Ectodermal cell (in vitro differentiated cells): Measurements from ENCODE around the gene C1QTNF2.

ENCODE experiments used
- H3K27ac ChIP-seq: 2 replicates; pipeline ENCODE4 v1.7.0; 2013; ENCODE audit warnings: mild to moderate bottlenecking, low read depth, low read length; ENCODE audit not compliant: insufficient read depth, poor library complexity, severe bottlenecking
- H3K27me3 ChIP-seq: 2 replicates; pipeline ENCODE4 v1.7.0; 2013; ENCODE audit warnings: mild to moderate bottlenecking, low read length; ENCODE audit not compliant: insufficient read depth, control insufficient read depth, poor library complexity, severe bottlenecking
- H3K36me3 ChIP-seq: one replicate; pipeline ENCODE4 v1.7.0; 2013; ENCODE audit warnings: low read length; ENCODE audit not compliant: control insufficient read depth, insufficient read depth
- H3K4me1 ChIP-seq: one replicate; pipeline ENCODE4 v1.7.0; 2013; ENCODE audit warnings: low read length; ENCODE audit not compliant: control insufficient read depth, insufficient read depth
- H3K4me3 ChIP-seq: 2 replicates; pipeline ENCODE4 v1.7.0; 2013; ENCODE audit warnings: low read depth, low read length, control low read depth; ENCODE audit not compliant: insufficient read depth
- H3K9me3 ChIP-seq: 2 replicates; pipeline ENCODE4 v1.7.0; 2013; ENCODE audit warnings: mild to moderate bottlenecking, low read length, moderate library complexity; ENCODE audit not compliant: control insufficient read depth
- WGBS, 2 experiments: methylation state at CpG; one replicate each; pipeline ENCODE4 v1.1.7; 2013; ENCODE audit warnings: missing lambda C conversion rate in 2 of 2; 5-methylcytosine and 5-hydroxymethylcytosine counted together

C1QTNF2 gene

DNA sequence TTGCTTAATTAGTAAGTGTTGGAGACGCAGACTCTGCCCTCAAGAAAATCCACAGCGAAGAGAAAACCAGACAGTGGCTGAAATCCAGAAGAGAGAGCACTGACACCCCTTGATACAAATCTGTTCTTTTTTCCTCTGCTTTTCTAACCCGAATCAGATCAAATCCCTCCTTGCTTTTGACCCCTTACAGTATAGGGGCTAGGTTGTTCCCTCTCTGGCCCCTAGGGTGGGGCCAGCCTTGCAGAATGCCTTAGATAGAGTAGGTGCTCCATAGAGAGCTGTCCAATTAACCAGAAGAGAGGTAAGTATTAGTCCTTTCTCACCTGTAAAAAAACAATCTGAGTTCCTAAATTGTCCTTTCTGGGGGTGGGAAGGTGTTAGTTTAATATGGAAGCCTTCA, 10.1 kb downstream of the C1QTNF2 start:
- Histone ChIP-seq H3K4me1 (peaks cover 15% of the 10 kb centered on the region), H3K9me3 (no peaks in the 10 kb centered on the region), H3K27me3 (no peaks in the 10 kb centered on the region), H3K36me3 (no peaks in the 10 kb centered on the region), H3K27ac (no peak overlapping the region), H3K4me3 (no peak overlapping the region)
- 84 to 90% methylated on average over 3 of the region's 3 CpGs for WGBS, 2 experiments

DNA sequence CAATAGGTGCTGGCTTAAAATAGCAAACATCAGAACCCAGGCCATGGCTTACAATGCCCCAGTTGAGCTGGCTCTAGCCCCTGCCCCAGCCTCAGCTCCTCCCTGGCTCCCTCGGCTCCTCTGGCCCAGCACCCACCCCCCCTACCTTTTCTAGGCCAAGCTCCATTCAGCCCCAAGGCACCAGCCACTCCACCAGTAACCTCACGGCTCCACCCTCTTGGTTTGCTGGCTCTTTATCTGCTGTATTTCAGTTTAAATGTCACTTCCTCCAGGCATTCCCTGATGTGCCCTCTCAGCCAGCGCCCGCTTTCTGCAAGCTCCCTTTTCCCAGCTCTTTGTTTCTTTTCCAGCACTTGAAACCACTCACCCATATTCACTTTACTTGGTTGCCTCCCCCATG, 10.6 kb downstream of the C1QTNF2 start:
- Histone ChIP-seq H3K36me3 (no peaks in the 10 kb centered on the region), H3K4me3 (no peak overlapping the region), H3K4me1 (peaks cover 15% of the 10 kb centered on the region), H3K9me3 (no peaks in the 10 kb centered on the region), H3K27me3 (no peaks in the 10 kb centered on the region), H3K27ac (no peak overlapping the region)
- 71% methylated on average over 4 of the region's 4 CpGs for WGBS, 2 experiments

DNA sequence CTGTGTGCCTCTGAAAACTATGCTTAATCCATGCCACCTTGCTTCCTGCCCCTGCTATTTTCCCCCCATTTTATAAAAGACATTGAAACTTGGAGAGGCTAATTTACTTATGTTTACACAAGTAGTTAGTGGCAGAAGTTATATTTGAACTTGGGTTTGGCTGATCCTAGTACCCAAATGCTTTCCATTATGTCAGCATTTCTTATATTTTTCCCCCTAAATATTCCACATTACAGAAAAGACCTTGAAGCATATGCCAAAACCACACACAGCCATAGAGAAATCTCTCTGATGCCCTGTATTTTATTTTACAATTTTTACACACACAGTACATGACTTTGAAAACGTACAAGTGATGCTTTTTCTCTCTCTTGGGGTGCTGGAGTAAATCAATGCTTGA, 11.2 kb downstream of the C1QTNF2 start:
- H3K9me3 ChIP-seq: no peaks in the 10 kb centered on the region
- no peaks in the 10 kb centered on the region for H3K36me3 ChIP-seq
- no peaks in the 10 kb centered on the region for H3K27me3 ChIP-seq
- H3K27ac ChIP-seq: no peak overlapping the region
- H3K4me3 ChIP-seq: no peak overlapping the region
- 54 to 61% methylated on average over 1 of the region's 1 CpG for WGBS, 2 experiments
- H3K4me1 ChIP-seq: peaks cover 15% of the 10 kb centered on the region

DNA sequence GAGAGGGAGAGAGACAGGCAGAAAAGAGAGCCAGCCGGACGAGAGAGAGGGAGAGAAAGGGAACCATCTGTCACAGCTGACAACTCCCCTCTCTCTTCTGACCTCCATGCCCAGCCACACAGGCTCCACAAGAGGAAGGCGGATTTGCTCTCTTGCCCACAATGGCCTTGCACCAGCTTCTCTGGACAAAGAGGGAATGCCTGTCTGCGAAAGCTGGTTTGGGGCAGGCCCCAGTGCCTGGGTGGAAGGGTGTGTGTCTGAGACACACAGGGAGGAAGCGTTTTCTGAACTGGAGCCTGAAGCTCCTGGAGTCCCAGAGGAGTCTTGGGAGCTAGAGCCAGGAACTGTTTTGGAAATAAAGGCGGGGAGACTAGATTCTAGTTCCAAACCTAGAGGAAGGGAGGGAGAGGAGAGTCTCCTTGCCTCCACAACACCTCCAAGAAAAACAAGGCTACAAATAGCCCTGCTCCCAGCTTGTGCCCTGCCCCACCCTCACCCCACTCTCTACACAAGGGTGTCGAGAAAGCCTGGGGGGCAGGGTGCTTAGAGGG, 12.5 kb downstream of the C1QTNF2 start:
- Histone ChIP-seq H3K36me3 (no peaks in the 10 kb centered on the region), H3K27me3 (no peaks in the 10 kb centered on the region), H3K4me1 (peaks cover 8% of the 10 kb centered on the region), H3K9me3 (no peaks in the 10 kb centered on the region), H3K4me3 (no peak overlapping the region), H3K27ac (no peak overlapping the region)
- WGBS, 2 experiments: 84 to 87% methylated on average over 7 of the region's 7 CpGs

DNA sequence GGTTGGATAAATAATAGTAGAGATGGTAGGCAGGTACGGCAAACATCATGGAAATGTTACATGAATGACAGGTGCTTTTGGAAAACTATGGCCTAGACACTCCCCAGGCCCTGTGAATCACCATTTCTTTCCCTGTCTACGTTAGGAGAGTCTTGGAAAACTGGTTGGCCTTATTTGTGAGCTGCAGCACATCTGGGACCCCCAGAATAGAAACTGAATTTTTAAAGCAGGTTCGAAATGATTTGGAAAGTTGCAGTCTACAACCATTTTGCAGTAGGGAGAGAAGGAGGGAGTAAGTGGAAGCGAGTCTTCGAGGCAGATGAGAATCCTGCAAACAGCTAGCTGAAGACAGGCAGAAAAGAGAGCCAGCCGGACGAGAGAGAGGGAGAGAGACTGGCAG, 13.0 kb downstream of the C1QTNF2 start:
- peaks cover 6% of the 10 kb centered on the region for H3K4me1 ChIP-seq
- H3K27me3 ChIP-seq: no peaks in the 10 kb centered on the region
- no peaks in the 10 kb centered on the region for H3K36me3 ChIP-seq
- no peak overlapping the region for H3K27ac ChIP-seq
- no peak overlapping the region for H3K4me3 ChIP-seq
- WGBS, 2 experiments: 89 to 93% methylated on average over 7 of the region's 7 CpGs
- H3K9me3 ChIP-seq: no peaks in the 10 kb centered on the region

DNA sequence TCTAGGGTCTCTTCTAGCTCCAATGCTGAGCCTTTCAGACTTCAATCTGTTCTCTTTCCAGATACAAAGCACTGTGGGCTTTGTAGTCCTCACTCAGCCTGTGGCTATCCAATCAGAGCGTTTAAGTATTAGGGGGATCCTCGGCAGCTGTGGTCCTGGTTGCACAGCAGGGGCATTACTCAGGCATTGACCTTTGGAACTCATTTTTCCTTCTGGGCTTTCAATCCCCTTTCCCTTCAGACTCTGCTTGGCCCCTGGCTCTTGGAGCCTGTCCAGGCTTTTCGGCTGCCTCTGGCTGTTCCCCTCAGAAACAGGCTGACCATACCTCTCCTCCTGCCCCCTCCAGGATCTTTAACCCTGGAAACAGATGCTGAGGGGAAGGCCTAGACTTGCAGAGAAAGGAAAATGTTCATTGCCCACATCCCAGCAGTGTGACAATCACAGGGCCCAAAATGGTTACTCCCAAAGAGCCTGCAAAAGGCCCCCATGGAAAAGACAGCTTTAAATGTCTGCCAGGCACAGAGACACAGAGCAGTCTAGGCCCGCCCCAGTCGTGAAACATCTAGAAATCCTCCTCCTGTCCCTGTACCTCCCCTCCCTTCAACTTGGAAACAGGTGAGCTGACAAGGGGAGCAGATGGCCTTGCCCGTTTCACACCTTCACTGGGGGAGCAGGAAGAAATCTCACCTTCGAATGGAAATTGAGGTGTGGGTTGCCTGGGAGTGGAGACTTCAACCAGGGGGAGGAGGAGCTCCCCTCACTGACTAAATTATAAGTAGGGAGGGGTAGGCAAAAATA, 13.7 kb downstream of the C1QTNF2 start:
- Histone ChIP-seq H3K27ac (no peak overlapping the region), H3K9me3 (no peaks in the 10 kb centered on the region), H3K36me3 (no peaks in the 10 kb centered on the region), H3K4me1 (peaks cover 6% of the 10 kb centered on the region), H3K4me3 (no peak overlapping the region), H3K27me3 (no peaks in the 10 kb centered on the region)
- WGBS, 2 experiments: 81 to 84% methylated on average over 7 of the region's 7 CpGs

DNA sequence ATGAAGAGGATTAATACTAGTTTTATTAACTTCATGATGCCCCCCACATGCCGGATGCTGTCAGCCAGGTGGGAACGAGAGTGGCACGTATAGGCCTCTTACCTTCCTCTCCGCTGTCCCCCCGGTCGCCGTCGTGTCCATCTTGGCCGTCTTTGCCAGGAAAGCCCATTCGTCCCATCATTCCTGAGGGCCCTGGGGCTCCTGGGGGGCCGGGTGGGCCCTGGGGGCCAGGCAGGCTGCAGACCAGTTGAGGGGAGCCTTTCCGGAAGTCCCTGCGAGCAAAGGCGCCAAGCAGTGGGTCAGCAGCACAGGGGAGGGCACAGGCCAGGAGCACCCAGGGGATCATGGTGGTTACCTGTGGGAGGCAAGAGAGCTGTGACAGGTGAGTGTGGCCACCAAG, 15.8 kb downstream of the C1QTNF2 start:
- H3K27me3 ChIP-seq: no peaks in the 10 kb centered on the region
- no peaks in the 10 kb centered on the region for H3K9me3 ChIP-seq
- H3K4me3 ChIP-seq: no peak overlapping the region
- H3K36me3 ChIP-seq: no peaks in the 10 kb centered on the region
- 95% methylated on average over 14 of the region's 14 CpGs for WGBS, 2 experiments
- H3K27ac ChIP-seq: no peak overlapping the region
- H3K4me1 ChIP-seq: peaks cover 6% of the 10 kb centered on the region

DNA sequence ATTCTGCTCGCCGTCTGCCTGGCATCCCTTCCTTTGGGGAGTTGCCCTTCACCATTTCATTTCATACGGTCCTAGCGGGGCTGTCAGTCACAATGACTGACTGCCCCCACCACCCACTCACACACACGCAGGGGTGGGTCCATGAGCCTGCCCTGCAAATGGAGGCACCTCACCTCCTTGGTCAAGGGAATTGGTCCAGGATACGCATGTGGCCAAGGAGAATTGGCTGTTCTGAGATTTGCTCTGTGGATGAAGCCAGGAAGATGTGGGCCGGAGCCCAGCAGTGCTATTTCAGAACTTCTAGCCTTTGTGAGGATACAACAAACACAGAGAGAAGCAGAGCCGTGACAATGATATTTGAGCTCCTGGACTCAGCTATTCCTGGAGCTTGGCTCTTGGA, 17.0 kb downstream of the C1QTNF2 start:
- peaks cover 6% of the 10 kb centered on the region for H3K4me1 ChIP-seq
- no peak overlapping the region for H3K4me3 ChIP-seq
- no peaks in the 10 kb centered on the region for H3K36me3 ChIP-seq
- no peaks in the 10 kb centered on the region for H3K27me3 ChIP-seq
- H3K27ac ChIP-seq: no peak overlapping the region
- 88 to 89% methylated on average over 8 of the region's 8 CpGs for WGBS, 2 experiments
- no peaks in the 10 kb centered on the region for H3K9me3 ChIP-seq

DNA sequence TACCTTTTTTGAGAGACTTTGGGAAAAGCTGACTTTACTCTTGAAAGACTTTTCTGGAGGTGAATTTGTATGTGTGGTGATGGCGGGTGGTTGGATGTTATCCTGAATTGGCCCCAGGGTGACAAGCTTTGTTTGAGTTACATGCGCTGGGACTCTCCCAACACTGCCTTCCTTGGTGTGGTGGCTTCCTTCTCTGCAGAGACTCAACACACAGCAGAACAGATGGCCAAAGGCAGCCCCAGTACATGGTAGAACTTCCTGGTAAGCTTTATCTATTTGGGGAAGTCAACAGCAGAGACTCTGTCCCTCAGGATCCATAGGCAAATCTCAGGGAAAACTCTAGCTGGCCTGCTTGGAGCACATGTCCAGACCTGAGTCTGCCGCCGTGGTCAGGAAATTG, 18.1 kb downstream of the C1QTNF2 start:
- H3K9me3 ChIP-seq: no peaks in the 10 kb centered on the region
- no peaks in the 10 kb centered on the region for H3K36me3 ChIP-seq
- H3K4me1 ChIP-seq: no peaks in the 10 kb centered on the region
- 95 to 97% methylated on average over 4 of the region's 4 CpGs for WGBS, 2 experiments
- no peaks in the 10 kb centered on the region for H3K27me3 ChIP-seq
- no peak overlapping the region for H3K27ac ChIP-seq
- H3K4me3 ChIP-seq: no peak overlapping the region

DNA sequence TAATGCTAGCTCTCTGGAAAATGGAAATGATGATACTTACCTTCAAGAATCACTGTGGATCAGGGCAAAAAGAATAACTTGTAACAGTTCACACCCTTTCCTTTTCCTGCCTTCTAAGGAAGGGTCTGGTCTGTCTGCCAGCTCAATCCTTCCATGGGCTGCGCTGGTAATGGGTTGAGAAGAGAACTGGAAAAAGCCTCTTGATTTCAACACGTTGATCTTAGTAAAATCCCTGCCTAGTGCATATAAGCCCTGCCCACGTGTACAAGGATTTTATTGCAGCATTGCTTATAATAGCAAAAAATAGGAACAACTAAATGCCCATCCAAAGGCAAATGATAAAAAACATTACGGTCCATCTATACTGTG, 20.5 kb downstream of the C1QTNF2 start:
- Histone ChIP-seq H3K4me1 (no peaks in the 10 kb centered on the region), H3K4me3 (no peak overlapping the region), H3K9me3 (no peaks in the 10 kb centered on the region), H3K27ac (no peak overlapping the region), H3K27me3 (no peaks in the 10 kb centered on the region), H3K36me3 (no peaks in the 10 kb centered on the region)
- 92% methylated on average over 3 to 4 of the region's 4 CpGs for whole genome bisulfite sequencing, 2 experiments
